ENCODE data around the gene RBBP8NL.
"Not testable (repeated sequence)": the region's sequence is repeated elsewhere in the genome, so short reads cannot be mapped to it uniquely, and the experiment has no call there.

Gene RBBP8NL

DNA sequence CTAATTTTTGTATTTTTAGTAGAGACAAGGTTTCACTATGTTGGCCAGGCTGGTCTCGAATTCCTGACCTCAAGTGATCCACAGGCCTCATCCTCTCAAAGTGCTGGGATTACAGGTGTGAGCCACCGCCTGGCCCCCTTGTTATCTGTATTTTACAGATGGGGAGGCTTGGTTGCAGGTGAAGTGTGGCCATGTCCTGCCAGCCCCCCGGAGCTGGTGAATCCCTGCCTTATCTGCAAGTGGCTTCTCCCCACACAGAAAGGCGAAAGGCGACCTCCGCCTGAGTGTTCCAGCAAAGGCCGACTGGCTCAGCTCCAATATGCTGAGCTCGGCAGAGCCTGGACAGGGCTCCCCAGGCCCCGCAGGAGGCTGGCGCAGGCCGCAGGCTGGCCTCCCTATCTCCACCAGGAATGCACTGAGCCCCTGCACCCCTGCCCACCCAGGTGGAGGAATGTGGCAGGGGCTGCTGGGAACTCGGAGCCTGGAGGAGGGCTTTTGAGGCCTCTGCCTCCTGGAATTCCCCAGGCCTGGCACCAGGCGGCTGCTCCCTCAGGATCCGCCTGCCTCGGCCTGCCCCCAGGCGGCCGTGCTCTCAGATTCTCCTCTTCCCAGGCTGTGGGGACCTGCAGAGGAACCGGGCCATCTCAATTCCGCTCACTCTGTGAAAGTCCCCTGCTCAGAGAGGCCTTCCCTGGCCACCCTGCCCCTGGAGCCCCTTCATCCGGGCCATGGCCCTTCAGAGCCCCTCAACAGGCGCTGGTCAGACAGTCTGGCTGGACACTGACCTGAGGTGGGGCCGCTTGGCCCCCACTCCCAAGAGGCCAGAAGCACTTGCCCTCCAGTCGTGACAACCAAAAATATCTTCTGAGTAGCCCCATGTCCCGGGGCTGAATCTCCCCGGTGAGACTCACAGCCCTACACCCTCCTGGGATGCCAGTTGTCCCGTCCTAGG lies 51.0 kb downstream of the RBBP8NL start:
- DNase-seq (ENCODE audit: low read depth in 2 of 2) = no peak

DNA sequence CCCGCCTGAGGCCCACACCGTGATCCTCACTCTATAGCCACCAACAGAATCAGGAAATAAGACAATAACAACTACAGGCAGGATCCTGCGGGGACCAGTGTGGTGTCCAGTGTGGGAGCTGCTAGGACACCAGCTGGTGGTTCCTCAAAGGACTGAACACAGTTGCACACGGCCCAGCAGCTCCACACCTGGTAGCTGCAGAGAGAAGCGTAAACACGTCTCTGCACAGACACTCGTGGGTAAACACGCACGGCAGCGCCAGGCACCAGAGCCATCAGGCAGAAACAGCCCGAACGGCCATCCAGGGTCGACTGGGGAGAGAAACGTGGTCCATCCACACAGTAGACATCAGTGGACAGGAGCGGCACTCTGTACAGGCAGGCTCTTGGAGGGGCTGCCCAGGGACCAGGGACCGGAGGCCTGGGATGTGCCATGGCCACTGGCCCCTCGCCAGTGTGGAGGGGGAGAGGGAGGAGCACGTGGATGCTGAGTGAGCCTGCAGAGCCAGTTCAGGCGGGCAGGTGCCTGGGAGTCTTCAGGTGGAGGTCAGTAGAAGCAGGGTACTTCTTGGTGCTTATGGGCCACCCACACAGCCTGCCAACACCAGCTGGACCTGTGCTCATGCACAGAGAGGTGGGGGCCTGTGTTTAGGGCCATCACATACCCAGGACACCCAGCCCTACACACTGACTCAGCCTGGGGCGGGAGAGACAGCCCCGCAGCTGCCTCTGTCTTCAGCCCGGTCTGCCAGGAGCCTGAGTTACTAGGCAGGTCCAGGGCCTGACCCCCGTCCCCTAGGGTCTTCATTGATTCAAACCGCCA lies 52.8 kb downstream of the RBBP8NL start:
- no peak for DNase-seq (ENCODE audit: low read depth in 2 of 2)

DNA sequence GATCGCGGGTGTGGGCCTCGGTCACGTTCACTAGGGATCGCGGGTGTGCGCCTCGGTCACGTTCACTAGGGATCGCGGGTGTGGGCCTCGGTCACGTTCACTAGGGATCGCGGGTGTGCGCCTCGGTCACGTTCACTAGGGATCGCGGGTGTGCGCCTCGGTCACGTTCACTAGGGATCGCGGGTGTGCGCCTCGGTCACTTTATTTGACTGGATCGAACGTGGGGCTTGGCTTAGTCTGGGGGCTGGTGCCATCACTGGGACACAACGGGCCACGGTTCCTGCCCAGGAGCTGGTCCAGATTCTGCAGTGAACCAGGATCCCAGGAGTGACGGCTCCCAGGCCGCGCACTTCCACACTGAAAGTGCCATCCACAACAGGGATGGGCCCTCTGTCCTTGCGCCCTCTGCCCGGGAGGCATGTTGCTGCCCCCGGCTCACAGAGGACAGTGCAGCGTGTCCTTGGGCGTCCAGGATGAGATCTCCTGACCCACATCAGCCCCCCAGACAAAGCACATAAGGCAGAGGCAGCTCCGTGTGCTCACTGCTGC lies 53.6 kb downstream of the RBBP8NL start:
- DNase-seq (ENCODE audit: low read depth in 2 of 2) = not testable (repeated sequence)

DNA sequence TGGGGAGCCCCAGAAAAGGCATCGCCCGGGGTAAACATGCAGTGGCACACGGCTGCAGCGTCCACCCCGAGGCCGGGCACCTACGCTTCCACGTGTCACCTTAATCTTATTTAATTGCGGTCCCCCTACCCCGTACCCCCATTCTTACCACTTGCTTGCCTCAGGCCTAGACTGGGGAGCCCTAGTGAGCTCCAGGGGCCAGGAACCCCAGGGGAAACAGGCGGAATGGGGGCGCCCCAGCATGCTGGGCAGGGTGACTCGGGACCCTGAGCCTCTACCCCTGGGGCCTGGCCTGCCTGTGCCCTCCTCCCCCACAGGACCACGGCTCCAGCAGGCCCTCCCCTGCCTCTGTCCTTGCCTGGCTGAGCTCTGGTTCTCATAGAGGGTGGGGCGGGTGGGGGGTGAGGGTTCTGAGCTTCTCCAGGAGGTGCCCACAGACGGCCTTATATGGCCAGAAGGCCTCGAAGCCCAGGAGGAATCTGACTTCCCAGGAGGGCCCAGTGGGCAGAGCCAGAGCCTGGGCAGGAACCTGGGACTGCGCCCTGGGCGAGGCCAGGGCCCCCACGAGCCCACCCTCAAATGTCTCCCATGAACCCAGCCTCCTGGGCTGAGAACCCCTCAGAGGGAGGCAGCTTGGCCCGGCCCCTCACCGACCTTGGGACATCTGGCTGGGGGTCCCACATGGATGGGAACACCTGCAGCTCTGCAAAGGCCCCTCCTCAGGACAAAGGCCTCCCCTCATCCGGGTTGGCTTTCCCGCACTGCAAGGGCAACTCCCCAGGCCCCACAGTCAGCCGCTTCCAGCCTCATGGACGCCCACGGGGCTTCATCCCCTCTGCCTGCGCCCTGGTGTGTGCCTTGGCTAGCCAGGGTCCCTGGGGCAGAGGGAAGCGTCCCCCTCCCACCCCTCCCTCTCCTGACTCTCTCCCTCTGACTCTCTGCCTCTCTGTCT lies 55.0 kb downstream of the RBBP8NL start:
- DNase-seq (ENCODE audit: low read depth in 2 of 2) = no peak

DNA sequence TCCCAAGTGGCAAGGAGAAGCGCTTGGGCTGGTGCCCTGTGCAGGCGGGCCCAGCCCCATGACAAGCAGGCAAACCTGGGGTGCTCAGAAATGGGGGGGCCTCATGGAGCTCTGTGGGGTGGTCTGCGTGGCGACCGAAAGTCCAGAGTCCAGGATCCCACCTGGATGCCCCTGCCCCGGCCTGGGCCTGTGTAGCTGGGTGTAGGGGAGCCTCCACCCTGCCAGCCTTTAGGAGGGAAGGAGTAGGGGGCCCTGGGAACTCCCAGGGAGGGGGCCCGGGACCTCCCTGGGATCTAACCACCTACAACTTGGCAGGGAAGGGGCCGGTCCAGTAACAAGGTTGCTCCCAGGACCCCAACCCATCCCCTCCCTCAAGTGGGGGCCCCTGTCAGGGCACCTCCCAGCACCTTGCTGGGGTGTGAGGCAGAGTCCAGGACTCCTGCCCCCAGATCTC lies 55.7 kb downstream of the RBBP8NL start:
- DNase-seq (ENCODE audit: low read depth in 2 of 2) = no peak

DNA sequence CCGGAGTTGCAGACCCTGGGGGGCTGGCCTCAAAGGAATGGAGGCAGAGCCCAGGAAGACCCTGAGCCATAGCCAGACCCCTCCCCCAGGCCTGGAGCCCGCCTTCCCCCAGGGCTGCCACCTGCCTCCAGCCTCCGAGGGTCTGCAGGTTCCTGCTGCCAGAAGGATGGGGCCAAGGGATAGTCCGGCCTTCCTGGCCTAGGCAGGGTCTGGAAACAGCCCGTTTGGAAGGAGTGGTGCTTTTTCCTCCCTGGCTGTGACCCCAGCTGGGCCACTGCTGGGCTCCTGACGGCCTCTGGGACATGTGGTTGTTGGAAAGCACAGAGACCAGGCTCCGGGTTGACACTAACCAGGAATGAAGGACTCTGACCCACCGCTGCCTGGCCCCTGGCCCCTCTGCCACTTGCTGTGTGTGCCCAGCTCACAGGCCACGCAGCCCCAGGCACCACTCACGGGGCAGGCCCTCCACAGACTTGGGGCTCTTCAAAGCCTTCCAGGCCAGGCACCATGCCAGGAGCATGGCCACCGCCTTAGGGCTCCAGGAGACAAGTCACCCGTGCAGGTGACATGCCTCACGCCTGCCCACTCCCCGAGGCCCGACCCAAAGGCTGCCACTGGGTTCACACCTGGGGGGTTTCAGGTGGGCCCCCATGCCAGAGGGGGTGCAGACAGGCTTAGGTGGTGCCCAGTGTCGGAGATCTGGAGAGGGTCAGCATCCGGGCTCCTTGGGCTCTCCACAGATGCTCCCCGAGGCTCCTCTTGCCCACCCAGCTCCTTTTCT lies 56.3 kb downstream of the RBBP8NL start:
- no peak for DNase-seq (ENCODE audit: low read depth in 2 of 2)

DNA sequence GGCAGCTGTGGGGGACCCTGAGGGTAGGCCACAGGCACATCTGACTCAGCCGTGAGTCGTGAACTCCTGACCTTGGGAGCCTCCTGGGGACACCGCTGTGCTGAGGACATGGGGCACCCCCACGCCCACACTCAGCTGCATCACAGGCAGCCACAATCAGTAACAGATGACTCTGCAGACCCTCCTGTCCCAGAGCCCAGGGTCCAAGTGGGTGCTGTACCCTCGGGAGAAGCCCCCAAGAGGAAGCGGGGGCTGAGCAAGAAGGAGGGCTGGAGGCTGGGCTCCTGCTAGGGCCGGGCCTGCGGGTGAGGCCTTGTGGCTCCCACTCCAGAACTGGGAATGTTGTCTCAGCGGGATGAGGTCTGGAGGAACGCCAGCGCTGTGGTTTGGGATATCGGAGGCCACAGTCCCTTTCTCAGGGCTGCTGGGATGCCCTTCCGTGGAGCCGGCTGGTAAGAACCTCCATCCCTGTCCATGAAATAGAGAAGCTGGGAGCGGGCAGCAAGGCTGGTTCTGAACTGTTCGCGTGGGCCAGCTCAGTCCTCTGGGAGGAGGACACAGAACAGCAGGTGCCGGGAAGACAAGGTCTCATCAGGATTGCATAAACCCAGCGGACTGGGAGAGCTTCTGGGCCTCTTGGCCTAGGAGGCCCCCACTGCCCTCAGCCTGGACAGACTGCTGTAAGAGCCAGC lies 57.1 kb downstream of the RBBP8NL start:
- DNase-seq (ENCODE audit: low read depth in 2 of 2) = peak in 1 of 2 donors; percentile 48

DNA sequence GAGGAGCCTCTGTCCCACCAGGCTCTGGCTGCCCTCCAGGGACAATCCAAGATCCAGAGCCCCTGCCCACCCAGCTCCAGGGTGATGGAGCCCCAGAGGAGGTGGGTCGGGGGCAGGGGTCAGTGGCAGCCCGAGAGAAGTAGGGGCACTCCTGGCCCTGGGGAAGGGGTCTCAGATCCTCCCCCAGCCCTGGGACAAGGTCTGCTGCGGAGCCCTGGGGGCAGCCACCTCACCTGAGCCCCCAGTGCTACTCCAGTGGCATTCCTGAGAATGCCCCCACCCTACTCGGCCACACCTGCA lies 57.6 kb downstream of the RBBP8NL start:
- DNase-seq (ENCODE audit: low read depth in 2 of 2) = no peak

DNA sequence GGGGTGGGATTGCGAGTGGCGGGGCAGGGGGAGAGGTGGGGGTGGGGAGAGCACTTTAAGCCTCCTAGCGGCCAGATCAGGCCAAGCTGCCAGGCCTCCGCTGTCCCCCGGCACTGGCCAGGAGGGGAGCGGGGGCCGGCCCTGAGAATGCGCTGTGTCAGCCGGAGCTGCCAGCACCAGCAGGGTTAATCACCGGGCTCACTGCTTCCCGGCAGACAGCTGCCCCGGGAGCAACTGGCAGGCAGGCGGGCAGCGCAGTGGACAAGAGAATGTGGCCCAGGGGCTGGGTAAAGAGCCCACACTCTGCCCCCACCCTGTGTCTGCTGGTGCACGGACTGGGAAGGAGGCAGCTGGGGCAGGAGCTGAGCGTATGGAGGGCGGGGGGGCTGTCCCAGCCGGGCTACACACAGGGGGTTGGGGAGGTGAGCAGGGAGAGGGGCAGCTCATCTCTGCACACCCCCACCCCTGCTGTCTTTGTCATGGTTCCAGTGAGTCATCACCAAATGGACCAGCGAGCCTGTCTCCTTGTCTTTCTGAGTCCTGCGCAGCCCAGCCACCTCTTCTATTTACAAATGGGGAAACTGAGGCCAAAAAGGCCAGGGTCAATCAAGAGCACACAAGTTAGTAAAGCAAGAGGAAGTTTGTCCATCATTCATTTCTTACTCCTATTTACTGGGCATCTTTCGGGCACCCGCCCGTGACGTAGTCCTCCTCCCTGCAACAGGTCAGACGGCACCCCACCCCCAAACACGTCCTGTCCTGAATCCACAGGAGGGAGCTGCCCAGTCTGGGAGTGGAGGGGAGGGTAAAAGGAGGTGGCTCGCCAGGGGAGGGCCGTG lies 58.1 kb downstream of the RBBP8NL start:
- DNase-seq (ENCODE audit: low read depth in 2 of 2) = no peak

DNA sequence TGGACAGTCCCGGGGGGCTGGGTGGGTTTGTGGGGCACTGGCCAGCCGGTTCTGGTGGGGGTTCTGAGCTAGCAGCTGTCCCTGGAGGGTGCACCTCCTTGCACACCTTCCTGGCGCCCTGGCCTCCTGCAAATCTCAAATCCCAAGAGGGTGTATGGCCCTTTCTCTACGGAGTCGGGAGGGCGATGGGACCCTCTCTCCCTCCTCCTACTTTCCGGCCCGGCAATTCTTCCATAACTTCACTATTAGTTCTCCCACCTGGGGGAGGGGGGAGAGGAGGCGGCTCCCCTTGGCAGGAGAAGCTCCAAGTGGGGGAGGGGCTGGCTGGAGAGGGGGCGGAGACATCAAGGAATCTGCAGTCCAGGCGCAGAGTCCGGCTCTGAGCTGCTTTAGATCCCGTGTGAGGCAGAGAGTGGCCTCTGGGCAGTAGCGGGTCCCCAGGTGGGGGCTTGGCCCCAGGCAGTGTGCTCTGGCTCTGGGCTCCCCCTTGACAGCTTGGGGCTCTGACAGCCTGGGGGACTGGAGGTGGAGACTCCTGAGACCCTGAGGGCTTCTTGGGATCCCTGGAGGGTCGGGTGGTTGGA lies 58.9 kb downstream of the RBBP8NL start:
- DNase-seq (ENCODE audit: low read depth in 2 of 2) = no peak

DNA sequence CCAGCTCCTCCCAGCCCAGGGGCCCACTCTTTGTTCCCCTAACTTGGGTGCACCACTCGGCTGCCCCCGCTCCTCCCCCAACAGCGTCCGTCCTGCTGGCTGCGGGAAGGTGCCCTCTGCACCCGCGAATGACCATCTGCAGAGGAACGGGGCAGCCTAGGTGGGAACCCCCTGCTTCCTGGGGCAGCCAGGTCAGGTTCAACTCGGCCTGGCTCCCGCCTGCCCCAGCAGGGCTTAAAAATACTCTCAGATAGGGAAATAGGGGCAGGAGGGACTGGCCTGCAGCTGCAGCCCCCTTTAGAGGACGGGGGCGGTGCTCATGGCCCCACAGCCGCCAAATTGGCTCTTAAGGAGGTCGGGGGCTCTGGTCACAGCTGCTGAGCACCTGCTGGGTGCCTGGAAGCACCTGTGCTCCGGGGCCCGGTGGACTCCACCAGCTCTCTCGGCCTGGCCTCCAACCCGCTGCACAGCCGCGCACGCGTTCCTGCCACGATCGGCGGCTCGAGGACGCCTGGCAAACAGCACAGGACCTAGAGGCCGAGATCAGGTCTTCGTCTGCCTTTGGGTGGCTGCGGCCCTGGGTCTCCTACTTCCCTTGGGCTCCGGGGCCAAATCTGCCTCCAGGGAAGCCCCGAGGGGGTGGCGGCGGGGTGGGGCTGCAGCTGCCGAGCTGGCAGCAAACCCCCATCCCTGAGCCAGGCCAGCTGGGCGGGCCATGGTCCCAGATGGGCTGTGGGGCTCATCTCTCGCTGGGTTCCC lies 59.5 kb downstream of the RBBP8NL start:
- DNase-seq (ENCODE audit: low read depth in 2 of 2) = no peak

DNA sequence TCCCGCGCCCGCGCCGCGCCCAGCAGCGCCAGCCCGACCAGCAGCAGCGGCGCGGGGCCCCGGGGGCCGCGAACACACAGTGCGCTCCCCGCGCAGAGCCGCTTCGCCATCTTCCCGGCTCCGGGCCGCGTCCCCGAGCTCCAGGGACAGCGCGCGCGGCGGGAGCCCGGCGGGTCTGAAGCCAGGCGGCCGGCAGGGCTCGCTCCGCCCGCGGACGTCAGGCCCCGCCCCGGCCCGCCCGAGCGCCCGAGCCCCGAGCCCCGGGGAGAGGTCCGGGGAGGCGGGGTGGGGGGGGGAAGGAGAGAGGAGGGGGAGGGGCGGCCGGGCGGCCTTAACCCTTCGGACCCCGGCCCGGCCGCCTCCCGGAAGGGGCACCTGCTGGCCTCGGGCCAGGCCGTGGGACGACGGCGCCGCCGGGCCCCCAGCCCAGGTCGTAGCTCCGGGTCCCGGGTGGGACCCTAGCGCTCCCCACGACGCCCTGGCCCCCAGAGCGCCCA lies 60.2 kb downstream of the RBBP8NL start, which contains the start of gene LAMA5:
TSS of gene LAMA5 (minus strand) at position 177 of the 497 bp plus-strand sequence. CDS start at position 110, 67 bp downstream.
- DNase-seq (ENCODE audit: low read depth in 2 of 2) = no peak

DNA sequence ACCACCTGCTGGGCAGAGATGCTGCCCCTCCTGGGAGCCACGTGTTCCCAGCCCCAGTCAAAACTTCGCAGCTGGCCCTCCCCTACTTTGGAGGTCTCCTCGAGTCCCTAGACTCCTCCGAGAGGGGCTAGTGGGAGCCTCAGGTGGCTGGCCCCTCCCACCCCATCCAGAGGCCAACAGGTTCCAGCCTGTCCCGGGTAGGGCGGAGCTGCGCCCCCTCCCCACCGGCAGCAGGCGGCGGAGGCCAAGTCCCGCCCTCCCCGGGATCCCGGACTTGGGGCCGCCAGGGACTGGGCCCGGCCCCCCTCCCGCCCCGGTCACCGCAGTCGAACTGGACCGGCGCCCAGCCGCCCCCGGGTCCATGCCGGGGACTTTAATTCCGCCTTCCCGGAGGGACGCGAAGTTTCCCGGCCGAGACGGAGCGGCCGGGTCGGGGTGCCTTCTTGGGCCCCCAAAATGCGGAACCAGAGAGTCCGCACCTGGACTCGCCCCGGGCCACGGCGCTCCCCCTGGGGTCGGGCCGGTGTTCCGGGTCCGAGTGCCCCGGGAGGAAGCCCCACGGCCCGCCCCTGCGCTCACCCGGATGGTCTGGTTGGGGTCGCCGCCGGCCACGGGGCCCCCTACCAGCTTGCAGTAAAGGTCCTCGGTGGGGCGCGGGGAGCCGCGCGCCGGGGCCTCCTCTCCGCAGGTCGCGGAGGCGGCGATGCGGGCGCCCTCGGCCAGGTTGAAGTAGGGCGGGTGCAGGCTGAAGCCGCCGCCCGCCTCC lies 60.8 kb downstream of the RBBP8NL start:
- DNase-seq (ENCODE audit: low read depth in 2 of 2) = no peak

DNA sequence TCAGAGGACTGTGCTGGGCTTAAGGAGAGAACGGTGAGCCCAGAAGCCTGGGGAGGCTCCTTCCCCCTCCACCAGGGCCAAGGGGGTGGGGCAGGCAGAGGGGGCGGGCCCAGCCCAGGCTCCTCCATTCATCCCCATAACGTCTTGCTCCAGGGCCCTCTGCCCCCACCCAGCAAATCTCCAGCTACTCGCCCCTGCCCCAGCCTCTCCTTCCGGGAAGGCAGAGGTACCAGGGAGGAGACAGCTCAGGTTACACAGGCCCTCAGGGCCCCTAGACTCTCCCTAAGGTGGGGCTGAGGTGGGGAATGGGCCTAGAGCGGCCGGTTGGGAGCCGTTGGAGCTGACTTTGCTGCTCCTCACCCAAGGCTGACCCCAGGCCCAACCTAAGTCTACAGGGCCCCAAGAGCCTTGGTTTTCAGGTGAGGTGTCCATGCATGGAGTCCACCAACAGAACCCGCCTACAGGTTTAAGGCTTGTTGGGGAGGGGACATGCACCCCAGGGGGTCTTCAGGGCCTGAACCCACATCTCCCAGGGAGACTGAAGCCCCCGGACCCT lies 61.4 kb downstream of the RBBP8NL start:
- no peak for DNase-seq (ENCODE audit: low read depth in 2 of 2)

DNA sequence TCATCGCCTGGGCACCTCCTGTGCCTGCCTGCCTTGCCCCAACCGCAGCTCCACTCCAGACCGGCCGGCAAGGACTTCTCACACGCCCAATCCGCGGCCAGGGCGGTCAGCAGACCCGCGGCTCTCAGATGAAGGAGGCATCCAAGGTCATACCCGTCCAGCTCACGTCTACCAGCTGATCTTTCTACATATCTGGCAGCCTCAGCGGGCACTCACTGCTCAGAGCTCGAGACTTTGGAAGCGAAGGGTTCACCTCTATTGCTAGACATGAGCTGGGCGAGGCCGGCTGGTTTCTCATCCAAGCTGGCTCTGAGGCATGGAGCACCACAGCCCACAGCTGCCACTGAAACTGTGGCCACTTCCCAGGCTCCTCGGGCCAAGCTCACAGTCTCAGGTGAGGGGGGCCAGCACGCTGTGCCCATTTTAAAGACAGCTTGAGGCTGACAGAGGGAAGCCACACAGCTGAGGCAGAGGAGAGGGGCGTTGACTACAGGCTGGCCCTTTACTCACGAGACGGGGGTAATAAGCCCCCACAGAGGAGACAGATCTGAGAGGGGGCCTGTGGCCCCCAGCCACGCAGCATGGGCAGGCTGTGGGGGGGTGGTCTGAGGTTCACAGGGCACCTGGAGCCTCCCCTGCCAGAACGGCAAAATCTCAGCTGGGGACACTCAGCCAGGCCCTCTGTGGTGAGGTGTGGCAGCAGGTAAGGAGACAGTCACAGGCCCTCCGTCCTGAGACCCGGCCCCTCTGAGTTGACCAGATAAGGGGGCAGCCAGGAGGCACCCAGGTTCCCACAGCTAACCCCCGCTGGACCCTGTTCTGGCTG lies 62.2 kb downstream of the RBBP8NL start:
- no peak for DNase-seq (ENCODE audit: low read depth in 2 of 2)

Data from stimulated activated CD4-positive, alpha-beta T cell treated with anti-CD3 and anti-CD28 coated beads, Interleukin-4, amount 100 ng/mL, for 48 hours (primary cell).